ENCODE results near the gene KIF19.

GRCh38 chr17:74324521-74324920 is 1.5 kb upstream of the KIF19 start:
- TF ChIP-seq ARNTL (CRISPR knock-in tag; IDR thresholded peaks at IDR 0.05; ENCODE audit: borderline replicate concordance, low read depth) (no peak), ZC3H10 (CRISPR knock-in tag; IDR thresholded peaks at IDR 0.05) (no peak), ZNF565 (CRISPR knock-in tag; conservative IDR thresholded peaks at IDR 0.05; ENCODE audit: low read depth) (no peak), ZNF70 (CRISPR knock-in tag; IDR thresholded peaks at IDR 0.05) (no peak), TSHZ2 (CRISPR knock-in tag; IDR thresholded peaks at IDR 0.05) (no peak)
